Tongue (tissue), 2 donors: ENCODE data around the gene ATIC. TPM values are rescaled to one million over a fixed set of nuclear protein-coding genes. Genes with fewer than 3 reads are reported as not detected.
"Not testable (repeated sequence)": the region's sequence is repeated elsewhere in the genome, so short reads cannot be mapped to it uniquely, and the experiment has no call there.

Source experiments
- DNase-seq: peaks from one replicate; pipeline ENCODE4 v3.0.0-alpha.2; 2015
- total RNA-seq: library from RNA; depleted of rRNA; stranded (reverse); fragments of >200 nt; gene quantifications from one replicate; pipeline ENCODE4 v1.2.3, GENCODE V29; 2014

Gene ATIC
- 20.8 TPM for total RNA-seq

DNA sequence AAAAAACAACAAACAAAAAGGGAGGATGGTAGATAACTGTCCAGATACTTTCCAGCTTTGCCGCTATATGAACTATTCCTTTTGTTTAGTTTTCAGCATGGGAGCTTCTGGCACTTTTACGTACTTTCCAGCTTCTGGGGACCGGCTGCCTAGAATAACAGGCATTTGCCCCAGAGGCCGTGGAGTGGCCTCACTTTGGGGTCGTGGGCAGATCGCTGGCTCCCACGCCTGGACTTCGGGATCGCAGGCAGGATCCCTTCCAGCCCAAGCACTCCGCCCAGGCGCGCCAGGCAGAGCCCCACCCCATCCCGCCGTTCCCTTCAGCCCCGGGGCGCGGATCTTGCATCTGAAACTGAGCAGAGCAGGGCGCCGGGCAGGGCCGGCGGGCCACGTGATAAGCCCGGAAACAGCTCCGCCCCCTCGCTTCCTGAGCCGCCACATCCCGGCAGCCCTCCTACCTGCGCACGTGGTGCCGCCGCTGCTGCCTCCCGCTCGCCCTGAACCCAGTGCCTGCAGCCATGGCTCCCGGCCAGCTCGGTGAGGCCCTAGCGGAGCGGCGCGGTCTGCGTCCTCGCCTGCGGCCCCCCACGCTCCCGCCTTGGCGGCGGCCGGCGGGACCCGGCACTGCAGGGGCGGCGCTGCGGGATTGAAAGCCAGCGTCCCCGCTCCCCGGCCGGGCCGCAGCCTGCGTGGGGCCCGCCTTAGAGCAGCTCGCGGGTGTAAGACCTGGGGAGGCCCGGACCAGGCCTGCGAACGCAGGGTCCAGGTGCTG, at the start of gene ATIC:
Gene ATIC (plus strand): TSS at position 435 of the 772 bp plus-strand sequence. CDS start 84 bp downstream, at position 519.
- peak; percentile 94 for DNase-seq

DNA sequence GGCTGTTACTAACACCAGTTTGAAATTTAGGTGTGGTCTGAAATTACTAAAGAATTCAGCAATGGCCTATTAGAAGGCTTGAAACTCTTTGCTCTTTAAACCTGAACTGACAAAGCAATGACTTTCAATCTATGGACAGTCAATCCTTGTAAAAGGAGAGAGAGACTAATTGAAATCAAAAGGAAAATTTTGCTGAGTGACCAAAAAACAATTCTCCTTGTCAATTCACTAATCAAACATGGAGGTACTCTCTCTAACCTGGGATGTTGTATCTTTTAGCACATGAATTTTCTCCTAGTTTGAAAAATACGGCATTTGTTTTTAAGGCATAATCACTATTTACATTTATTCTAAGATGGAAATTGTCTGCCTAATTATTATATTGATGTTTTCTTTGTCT, 49.6 kb upstream of the ATIC start:
- DNase-seq = no peak

DNA sequence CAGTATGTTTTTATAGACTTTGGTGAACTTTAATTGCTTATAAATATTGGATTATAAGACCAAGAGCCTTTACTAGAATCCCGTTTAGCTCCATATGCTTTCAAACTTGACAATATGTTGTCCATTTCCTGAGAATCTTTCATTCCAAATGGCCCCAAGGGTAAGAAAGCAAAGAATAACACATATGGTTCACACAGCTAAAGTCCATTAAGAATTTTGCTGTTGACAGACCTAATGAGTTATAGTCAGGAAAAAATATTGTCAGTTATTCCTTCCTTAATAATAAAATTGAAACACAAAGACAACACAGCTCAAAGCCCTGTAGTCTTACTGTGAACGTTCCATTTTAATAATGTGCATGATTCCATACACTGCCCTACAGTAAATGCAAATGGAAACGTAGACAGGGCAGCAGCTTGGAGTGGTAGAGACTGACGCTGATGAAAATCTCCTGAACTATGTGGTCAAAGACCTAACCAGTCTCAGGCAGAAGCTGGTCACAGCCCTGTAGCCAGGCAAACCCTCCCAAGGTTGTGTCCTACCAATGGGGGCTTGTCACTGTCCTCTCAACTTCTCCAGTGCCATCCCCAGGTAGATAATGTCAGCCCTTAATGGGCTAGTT, 49.0 kb upstream of the ATIC start:
- no peak for DNase-seq

GRCh38 chr2:215264374-215264773, 47.5 kb upstream of the ATIC start:
- no peak for DNase-seq

DNA sequence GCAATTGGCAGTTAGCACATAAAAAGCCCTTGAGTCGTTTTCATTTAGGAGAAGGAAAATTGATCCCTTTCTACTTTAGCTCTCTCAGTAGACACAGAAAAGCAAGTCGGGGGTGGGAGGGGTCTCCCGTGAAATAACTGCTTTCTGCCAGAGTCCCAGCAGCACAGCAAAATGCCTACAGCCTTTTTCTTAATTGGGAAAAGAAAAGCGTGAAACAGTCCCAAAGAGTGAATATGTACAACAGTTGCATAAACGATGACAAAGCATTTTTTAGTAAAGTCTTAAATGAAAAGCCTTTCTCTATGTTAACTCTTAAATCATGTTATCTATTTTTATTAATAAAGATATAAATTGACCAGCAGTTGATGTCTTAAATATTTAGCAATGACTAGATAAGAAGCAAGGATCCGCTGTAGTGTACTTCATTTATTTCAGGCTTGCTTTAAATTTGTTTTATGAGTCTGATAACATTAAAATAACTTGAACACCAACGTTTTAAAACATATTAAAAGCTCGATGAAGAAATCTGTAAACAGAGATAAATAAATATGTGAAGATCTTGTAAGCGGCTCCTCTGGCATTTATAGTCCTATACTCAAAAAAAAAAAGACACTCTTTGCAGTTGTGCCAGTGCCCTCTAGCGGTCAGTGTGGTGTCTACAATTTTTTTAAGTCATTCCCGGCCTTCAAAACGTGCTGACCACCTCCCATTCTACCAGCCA, 42.3 kb upstream of the ATIC start:
- peak; percentile 93 for DNase-seq

DNA sequence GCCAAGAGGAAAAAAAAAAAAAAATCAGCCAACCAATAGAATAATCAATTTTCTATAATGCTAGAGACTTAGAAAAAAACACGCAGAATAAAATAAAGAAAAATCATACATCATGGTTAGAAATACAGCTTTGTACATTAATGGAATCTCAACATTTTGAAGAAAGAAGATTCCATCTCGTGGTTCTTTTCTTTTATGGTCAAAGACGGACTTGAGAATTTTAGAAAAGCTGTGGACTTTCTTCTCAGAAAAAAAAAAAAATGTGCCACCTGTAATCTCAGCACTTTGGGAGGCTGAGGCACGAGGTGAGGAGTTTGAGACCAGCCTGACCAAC, 41.8 kb upstream of the ATIC start:
- no peak for DNase-seq

DNA sequence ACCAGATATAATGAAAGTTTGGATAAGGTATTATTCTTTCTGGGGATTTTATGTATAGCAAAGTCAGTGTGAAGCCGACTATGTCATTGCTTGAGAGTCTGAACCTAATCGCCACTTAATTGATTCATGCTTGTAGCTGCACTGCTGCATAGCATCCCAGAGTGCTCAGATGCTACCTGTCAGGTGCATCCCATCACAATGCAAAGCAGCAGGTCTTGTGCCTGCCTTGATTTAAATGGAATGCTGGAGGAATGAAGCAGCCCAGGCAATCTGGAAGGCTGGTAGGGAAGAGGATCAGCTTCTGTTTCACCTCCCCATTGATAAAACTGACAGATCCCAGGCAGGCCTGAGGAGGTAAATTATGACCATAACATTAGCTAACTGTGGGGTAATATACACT, 40.4 kb upstream of the ATIC start:
- no peak for DNase-seq

DNA sequence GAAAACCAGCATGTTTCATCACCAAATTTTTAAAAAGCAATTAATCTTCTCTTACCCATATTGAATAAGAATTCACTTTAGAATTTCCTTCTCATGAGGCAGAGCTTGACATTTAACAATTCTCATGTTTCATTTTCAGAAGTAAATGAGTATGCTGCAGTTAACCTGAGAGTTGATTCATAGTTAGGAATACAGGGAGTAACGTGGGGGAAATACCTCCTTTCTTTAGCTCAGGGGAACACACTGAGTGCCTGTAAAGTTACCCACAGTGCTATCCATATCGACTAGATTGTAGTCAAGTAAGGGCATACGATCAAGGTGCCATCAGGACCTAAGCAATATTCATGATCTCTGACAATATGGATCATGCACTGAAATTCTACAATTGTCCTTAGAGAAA, 38.9 kb upstream of the ATIC start:
- no peak for DNase-seq

DNA sequence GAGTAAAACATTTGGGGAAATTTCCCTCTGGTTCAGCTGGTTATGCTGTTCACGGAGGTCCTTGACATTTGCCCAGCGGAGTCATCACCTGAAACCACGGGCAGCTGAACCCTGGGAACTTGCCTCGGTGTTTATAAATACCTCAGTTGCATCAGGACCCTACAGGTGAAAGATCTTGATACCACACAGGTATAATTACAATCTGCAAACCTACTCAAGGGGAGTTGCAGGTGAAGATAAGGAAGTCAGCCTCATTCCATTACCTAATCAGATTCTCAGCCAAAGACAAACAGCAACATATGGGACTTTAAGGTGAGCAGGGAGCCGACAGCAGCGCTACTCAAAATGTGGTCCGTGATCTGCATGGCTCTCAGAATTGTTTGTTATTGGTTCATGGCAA, 37.0 kb upstream of the ATIC start:
- no peak for DNase-seq

- no peak for DNase-seq
Measured at GRCh38 chr2:215275824-215276223, 36.0 kb upstream of the ATIC start.

- no peak for DNase-seq
Measured at GRCh38 chr2:215277944-215278343, 33.9 kb upstream of the ATIC start.

GRCh38 chr2:215280326-215280725, 31.5 kb upstream of the ATIC start:
- DNase-seq = no peak

DNA sequence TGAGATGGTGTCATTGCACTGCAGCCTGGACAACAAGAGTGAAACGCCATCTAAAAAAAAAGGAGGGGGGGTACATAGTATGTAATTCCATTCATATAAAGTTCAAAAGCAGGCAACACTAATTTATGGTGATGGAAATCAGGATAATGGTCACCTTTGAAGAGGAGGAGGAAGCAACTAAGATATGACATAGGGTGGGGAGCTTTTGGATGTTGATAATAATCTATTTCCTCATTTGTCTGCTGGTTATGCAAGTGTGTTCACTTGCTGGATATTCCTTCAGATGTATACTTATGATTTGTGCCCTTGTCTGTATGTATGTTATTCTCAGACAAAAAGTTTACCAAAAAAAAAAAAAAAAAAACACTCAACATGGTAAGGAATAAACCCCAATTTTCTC, 28.6 kb upstream of the ATIC start:
- DNase-seq = no peak

- no peak for DNase-seq
Measured at GRCh38 chr2:215286309-215286708, 25.6 kb upstream of the ATIC start.

- DNase-seq = no peak
Measured at GRCh38 chr2:215288112-215288815, 23.6 kb upstream of the ATIC start.

GRCh38 chr2:215290980-215291599, 20.8 kb upstream of the ATIC start:
- DNase-seq = no peak

GRCh38 chr2:215293879-215294278, 18.0 kb upstream of the ATIC start:
- no peak for DNase-seq

DNA sequence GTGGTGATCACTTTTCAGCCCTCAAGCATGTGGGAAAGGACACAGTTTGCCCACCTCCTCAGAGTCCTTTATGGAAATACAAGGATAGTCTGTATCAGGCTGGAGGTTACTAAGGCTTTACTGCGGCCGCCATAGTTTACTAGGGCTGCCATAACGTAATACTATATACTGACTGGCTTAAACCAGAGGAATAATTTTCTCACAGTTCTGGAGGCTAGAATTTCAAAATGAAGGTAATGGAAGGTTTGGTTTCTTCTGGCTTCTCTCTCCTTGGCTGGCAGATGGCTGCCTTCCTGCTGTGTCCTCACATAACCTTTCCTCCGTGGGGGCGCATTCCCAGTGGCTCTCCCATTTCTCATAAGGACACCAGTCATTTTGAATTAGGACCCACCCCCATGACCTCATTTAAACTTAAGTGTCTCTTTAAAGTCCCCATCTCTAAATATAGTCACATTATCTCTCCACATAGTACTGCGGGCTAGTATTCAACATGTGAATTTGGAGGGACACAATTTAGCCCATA, 12.5 kb upstream of the ATIC start:
- DNase-seq = peak; percentile 39

GRCh38 chr2:215301994-215302393, 9.9 kb upstream of the ATIC start:
- no peak for DNase-seq

DNA sequence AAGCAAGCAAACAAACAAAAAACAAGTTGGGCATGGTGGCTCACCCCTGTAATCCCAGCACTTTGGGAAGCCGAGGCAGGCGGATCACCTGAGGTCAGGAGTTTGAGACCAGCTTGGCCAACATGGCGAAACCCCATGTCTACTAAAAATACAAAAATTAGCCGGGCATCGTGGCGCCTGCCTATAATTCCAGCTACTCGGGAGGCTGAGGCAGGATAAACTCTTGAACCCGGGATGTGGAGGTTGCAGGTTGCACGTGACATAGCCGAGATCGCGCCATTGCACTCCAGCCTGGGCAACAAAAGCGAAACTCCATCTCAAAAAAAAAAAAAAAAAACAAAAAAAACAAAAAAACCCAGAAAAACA, 617 bp upstream of the ATIC start:
- DNase-seq = not testable (repeated sequence)

- DNase-seq = no peak
Measured at GRCh38 chr2:215313255-215313613, 1.4 kb downstream of the ATIC start.

- no peak for DNase-seq
Measured at GRCh38 chr2:215314896-215315295, 3.0 kb downstream of the ATIC start.
